Fibroblast of skin of right quadriceps (primary cell): ENCODE results near the gene CROT.

Source experiments
- DNase-seq: peaks from one replicate; pipeline ENCODE4 v3.0.0-alpha.2; 2013

CROT gene

DNA sequence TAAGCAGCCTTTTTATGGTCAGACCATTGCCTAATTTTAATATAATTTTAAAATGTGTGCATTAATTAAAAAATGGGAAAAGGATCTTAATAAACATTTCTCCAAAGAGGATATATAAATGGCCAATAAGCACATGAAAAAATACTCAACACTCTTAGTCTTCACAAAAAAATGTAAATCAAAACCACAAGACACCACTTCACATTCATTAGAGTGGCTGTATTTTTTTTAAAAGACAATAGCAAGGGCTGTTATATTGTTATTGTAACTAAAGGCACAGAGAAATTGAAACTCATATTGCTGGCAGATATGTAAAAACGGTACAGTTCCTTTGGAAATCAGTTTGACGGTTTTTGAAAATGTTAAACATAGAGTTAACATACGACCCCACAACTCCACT lies 3.2 kb upstream of the CROT start:
- no peak for DNase-seq

DNA sequence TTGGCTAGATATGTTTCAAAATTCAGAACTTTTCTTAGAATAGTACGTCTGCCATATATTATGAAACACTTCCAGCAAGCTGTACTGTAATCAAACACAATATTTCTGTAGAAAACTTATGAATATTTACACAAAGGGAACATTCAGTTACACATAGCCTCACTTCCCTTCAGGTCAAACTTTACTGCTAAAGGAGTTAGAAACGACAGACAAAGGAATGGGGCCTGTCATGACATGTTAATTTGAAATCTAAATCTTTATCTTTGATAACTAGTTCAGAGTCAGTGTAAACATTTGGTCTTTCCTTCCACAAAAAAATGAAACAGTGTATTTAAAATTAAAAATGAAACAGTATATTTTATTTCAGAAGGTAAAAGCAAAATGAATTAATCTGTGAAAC lies 1.0 kb upstream of the CROT start:
- DNase-seq, result no peak

DNA sequence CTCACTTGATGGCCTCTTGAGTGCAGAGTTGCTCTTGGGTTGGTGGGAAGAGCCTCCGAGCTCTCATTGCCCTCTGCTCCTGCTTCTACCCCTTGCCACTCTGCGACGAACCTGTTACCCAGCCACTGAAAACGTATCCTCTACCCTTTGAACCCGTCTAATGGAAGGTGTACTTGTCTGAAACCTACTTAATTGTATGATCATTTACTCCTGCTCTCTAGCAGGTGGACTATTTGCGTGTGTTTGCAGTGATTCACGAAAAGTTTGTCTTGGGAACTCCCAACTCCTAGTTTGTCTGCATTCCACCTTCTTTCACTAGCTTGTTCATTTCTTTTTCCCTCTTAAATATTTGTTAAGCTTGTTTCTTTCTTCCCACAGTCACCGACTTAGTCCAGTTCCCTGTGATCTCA lies 503 bp downstream of the CROT start:
- DNase-seq, result no peak

DNA sequence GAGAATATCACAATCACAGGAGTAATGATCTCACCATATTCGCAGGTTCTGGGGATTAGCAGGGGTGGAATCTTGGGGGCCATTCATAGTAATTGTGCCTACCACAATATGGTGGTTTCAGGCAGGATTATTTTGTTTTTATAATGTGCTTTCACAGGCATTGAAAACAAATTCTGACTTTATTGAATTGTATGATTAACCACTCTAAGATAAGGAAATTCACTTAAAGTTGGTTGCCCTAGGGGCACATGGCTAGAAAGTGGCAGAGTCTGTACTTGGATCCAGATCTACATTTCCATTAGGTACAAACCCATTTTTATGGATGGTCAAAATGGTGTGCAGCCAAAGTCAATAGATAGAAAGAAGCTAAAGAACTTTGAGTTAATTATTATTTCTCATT lies 1.7 kb downstream of the CROT start:
- no peak for DNase-seq

DNA sequence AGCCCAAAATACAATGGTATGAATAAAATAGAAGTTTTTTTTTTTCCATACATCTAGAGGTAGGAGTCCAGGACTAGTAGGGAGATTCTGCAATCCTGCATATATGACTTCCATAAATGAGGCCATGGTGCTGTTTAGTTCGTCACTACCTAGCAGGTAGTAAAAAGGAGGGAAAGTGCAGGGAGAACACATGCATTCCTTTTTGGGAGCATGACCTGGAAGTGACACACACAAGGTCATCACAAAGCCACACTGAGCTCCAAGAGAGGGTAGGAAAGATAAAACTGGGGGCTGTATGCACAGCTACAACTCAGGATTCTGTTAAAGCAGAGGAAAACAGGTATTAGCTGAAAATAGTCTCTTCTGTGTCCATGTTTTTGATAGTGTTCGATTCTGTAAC lies 2.2 kb downstream of the CROT start:
- no peak for DNase-seq

DNA sequence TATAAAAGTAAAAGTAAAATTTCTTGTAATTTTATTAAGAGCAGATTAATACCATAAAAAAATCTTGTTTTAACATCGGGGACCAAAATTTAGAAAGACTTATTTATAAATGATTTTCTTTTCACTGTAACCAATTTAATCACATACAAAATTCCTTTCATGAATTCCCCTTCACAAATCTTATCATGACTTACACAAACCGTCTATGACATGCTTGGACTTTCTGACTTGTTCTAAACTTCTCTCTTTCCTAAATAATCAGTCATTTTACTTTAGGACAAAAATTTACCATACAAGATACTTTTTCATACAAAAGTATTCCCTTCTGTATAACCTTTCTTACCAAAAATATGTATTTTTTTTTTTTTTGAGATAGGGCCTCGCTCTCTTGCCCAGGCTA lies 9.3 kb downstream of the CROT start:
- peak; percentile 30 for DNase-seq

DNA sequence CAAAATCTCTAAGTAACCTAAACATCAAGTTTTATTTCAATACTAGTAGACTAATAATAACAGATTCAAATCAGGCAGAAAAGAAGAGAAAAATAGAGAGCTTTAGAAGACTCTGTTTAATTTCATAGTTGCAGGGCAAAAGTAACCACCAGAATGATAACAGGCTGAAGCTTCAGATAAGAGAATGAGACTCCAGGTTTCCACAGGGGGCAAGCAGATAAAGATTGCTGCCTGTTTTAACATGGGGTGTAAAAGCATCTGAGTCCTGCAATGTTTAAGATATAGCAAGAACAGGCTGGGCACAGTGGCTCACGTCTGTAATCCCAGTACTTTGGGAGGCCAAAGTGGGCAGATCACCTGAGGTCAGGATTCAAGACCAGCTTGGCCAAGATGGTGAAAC lies 11.0 kb downstream of the CROT start:
- no peak for DNase-seq

DNA sequence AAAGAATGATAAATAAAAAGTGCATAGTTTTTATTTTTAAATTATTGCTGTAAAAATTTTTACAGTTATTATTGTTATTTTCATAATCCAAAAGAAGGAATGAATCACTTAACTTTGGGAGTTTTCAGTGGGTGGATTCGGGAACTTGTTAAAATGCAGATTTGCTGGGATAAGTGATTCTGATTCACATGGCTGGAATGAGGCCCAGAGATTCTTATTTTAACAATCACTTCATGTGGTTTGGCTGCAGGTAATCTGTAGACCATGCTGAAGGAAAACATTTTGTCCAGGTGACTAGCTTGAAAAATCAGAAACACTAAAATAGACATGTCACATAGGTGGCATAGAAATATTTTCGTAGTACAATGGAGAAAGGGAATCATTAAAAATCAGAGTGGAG lies 13.9 kb downstream of the CROT start:
- DNase-seq, result peak; percentile 9

DNA sequence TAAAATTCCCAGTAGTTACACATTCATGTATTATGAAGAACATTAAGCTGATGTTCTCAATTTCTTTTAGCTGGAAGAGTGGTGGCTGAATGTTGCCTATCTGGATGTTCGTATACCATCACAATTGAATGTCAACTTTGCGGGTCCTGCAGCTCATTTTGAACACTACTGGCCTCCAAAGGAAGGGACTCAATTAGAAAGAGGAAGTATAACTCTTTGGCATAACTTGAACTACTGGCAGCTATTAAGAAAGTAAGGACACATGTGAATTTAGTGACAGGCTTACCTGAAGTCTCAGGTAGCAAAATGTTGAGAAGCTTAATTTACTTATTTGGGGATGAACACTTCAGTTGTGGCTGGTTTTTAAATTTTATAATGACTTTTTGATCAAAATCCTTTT lies 15.9 kb downstream of the CROT start:
- DNase-seq, result no peak

DNA sequence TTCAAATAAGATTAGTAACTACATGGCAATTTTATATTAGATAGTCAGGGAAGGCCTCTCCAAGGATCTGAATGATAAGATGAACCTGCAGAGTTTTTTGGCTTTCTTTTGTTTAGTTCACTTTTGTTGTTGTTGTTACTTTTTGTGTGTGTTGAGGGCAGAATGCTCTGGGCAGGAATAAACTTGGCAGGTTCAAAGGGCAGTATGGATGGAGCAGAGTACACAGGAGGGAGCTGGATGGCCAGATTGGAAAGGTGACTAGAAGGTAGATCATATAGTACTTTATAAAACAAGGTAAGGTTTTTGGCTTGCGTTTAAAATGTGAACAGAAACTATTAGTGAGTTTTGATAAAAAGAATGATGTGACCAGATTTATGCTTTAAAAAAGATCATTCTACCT lies 17.9 kb downstream of the CROT start:
- no peak for DNase-seq

DNA sequence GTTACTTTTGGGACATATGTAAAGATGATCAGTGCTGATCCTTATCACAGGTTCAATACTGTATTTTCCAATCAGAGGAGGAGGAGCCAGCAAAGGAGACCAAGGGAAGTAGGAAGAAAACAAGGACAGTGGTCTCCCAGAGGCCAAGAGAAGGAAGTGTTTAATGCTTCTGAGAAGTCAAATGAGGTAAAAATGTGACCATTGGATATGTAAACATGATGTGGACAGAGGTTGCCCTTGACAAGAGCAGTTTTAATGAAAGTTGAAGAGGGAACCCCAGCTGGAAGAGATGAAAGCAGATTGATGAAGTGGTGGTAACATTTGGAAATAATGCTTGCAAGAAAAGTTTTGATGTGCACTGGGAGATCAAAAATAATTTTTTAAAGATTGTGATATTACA lies 18.8 kb downstream of the CROT start:
- DNase-seq, result no peak

DNA sequence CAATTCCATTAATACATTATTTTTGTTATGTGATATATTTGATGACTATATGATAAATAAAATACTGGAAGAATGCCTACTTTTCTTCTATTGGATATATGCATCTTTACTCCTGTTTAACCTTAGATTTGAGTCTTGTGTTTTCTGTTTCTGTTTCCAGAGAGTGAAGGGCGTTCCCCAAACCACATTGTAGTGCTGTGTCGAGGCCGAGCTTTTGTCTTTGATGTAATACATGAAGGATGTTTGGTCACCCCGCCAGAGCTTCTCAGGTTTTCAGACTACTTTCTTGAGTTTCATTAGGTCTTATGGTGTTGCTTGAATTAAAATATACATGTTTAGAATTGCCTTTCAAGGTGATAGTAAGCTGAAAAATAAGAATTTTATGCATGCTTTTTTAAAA lies 23.8 kb downstream of the CROT start:
- no peak for DNase-seq

DNA sequence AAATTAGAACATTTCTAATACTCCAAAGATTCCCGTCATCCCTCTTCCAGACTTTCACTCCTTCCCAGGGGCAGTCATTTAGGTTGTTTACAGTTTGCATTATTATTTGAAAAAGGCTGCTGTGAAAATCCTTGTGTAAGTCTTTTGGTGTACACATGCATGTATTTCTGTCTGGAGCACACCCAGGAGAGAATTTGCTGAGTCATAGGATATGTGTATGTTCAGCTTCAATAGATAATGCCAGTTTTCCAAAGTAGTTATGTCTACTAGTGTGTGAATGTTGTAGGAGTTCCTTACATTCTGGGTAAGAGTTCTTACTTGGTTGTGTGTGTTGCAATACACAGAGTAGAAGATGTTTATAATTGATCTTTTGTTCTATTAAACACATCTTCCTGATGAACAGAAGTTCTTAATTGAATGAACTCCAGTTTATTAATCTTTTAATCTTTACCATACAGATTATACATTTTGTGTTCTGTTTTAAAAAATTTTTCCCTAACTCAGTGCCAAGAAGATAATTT lies 25.3 kb downstream of the CROT start:
- DNase-seq, result peak; percentile 54

DNA sequence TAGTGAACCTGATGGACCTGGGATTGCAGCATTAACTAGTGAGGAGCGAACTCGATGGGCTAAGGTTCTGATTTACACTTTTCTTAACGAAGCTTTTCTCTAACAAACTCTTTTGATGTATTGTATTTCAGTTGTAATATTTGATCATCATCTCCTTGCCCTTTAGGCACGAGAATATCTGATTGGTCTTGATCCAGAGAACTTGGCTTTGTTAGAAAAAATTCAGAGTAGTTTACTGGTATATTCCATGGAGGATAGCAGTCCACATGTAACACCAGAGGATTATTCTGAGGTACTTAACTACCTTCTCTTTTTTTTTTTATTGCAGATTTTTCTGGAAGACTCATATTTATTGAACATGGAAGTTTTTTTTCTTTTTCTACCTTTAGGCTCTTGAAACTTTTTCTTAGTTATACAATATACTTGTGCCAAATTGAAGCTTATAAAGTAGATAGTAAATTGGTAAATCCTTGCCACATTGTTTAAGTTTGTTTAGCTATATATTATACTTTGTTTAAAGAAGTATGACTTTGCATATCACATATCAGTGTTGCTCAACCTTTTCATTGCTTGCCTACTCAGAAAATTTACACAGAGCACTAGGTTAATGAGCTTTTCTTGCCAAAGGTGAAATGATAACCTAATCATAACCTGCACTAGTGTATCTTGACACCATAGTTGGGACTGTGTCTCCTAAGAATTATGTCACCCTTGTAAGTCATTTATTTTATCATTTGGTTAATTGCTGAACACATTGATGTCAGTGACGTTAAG lies 30.4 kb downstream of the CROT start:
- no peak for DNase-seq

DNA sequence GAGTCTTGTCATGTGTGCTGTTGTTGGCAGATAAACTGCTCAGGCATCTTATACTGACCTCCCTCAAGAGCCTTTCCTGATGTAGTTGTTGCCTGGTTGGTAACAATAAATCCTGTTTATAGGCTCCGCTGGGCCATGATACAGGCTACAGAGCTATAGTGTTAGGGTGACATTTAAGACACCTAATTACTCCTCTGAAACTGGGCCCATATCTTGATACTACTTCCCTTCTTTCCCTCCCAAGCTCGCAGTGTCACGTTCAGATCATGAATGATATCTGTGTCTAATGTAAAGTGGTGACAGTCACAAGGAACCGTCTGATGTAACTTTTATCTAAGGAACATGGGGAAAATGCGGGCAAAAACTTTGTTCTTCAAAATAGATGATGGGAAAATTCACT lies 35.4 kb downstream of the CROT start:
- DNase-seq, result no peak

DNA sequence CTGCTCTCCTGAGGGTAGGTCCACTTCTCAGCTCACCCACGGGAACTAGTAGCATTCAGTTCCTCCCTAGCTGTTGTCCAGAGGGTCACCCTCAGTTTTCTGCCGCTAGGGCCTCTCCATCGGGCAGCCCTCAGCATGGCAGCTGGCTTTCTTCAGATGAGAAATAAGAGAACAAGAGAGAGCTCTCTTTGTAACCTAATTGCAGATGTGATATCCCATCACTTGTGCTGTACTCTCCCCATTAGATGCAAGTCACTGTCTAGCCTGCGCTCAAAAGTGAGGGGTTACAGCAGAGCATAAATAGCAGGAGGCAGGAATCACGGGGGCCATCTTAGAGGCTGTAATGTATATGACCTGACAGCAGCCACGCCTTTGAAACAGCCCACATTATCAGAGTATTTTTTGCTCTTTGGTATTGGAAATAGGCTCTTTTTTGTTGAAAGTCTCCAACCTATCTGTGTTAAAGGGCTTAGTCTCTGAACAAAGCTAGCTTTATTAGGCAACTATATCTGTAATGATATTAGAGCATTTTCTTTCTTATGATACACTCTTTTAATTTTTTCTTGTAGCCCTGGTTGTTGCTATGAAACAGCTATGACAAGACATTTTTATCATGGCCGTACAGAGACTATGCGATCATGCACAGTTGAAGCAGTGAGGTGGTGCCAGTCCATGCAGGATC lies 45.7 kb downstream of the CROT start:
- DNase-seq, result no peak

DNA sequence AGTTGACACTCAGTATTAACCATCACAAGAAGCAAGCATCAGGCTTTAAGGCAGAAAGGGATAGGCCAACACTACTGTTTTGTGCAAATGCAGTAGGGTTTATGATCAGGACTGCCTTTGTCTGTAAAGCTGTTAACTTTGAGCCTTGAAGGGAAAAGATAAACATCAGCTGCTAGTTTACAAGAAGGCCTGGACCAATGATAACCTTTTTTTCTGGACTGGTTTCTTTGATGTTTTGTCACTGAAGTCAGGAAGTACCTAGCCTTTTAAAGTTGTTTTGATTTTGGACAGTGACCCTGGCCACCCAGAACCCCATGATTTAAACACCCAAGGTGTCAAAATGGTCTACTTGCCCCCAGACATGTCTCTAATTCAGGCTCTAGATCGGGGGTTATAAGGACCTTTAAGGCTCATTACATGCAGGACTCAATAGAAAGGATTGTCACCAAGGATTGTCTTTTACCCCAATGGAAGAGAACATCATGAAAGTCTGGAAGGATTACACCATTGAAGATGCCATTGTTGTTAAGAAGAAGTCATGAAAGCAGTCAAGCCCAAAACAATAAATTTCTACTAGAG lies 50.1 kb downstream of the CROT start:
- DNase-seq, result no peak

DNA sequence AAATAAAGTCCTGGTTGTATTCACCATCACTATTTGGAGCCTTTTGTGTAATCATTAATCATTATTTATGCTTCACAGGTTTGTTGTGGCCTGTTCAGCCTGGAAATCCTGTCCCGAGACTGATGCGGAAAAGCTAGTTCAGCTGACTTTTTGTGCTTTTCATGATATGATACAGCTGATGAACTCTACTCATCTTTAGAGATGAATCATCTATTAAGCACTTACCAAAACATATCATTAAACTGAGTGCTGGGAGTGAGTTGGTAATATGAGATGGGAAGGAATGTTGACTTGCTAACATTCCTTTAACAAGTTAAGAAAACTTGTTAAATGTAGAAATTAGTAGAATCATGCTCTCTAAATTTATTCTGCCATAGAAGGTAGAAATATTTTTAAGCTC lies 53.0 kb downstream of the CROT start:
- DNase-seq, result peak; percentile 85

DNA sequence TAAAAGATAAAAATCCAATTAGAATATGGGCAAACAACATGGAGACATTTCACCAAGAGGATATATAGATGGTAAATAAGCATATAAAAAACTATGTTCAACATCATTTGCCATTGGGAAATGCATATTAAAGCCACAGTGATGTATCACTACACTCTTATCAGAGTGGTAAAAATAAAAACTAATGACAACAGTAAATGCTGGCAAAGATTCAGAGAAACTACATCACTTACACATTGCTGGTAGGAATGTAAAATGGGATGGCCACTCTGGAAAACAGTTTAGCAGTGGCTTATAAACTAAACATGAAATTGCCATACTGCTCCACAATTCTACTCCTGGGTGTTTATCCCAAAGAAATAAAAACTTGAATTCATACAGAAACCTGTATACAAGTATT lies 59.2 kb downstream of the CROT start:
- no peak for DNase-seq

DNA sequence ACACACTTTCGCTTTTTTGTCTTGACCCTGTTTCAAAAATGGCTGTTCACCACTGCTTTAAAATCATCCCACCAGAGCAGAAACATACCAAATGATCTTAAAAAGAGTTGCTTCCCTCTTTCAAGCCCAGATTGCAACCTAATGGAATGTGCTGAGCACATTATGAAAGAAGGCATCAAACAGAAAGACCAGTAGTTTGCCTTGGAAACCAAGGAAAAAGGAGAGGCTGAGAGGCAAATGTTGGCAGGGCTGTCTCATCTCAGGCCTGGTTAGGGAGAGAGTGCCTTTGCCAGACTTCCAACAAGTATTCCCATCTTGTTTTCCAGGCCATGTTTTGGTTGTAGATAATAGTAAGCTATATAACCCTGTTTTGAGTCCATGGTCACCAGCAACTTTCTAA lies 65.7 kb downstream of the CROT start:
- DNase-seq, result no peak

DNA sequence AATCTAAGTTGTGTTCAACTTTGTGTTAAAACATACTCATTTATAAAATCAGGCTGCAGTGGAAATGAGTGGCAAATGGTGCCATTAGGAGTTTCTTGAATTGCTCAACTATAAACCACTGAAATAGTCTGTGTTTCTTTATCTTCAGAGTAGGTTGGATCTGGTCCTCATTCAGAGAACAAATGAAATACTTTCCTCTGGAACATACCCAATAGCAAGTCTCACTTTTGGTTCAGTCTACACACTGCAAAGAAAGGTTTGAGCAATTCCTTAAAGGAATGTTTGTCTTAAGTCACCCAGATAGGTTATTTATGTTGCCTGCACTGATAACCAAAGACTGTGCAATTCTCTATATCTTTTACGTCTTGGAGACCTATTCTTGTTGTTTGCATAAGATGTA lies 67.6 kb downstream of the CROT start:
- peak; percentile 9 for DNase-seq

DNA sequence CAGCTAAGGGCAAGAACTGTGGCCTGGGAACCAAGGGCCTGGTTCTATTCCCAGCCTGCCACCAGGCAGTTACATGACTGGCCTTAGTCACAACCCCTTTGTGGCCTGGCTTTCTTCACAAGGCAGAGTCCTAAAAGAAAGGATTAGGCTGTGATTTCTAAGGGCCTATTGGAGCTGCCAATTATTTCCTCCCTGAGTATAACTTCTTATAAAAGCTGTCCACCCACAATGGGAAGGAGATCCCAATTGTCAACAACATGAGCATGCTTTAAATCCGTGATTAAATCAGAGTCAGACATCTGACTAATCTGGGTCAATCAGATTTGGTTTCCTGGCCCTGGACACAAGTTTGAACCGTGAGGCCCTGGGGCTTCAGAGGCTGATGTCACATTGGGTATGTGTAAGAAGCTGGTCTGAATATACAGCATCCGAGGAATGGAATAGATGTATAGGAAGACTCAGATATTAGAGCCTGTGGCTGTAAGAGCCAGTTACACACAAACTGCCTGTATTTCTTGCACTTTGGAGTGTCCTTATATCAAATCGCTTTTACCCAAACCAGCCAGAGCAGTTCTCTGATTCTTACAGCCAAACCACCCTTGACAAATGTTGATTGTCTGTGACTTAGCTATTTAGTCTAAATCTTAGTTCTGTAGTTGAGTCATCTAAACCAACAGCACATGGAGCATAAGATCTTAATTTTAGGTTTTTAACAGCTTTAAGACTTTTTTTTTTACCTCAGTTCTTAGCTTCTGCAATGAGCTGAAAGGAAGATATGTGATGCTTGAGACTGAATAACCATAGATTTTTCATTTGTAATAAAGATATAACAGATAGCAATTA lies 68.7 kb downstream of the CROT start:
- DNase-seq, result peak; percentile 48

DNA sequence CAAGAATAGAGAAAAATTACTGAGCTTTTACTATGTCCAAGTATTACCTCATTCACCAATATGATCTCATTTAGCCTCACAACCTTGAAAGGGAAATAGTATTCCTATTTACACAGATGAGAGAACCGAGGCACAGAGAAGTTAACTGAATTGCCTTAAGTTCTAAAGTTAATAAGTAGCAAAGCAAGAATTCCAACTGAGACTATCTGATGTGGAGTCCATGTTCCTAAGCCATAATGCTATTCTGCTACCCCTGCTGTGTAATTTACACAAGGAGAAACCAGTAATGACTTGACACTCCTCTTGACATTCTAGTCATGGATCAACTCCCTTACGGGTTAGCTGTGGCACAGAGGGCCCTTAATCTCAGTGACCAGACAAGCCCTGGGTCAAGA lies 69.3 kb downstream of the CROT start:
- DNase-seq, result no peak
